SKM-1 treated with dmso at 0.1 percent for 144 hours (cell line): ENCODE measurements around the gene ENKUR.

Source experiments
- DNase-seq: peaks from one replicate; lab custom pipeline; 2025; ENCODE audit not compliant: unreplicated experiment; lab: John Stamatoyannopoulos, UW

Gene ENKUR

GRCh38 chr10:24950439-24950838, 65.5 kb downstream of the ENKUR start:
- no peak for DNase-seq

- DNase-seq, result no peak
Observed at GRCh38 chr10:24949616-24950015, 66.3 kb downstream of the ENKUR start.

GRCh38 chr10:24947304-24948097, 68.5 kb downstream of the ENKUR start:
- no peak for DNase-seq

GRCh38 chr10:24944512-24945255, 71.3 kb downstream of the ENKUR start:
- DNase-seq, result no peak

GRCh38 chr10:24938525-24938924, 77.4 kb downstream of the ENKUR start:
- no peak for DNase-seq

- no peak for DNase-seq
Observed at GRCh38 chr10:24938076-24938475, 77.9 kb downstream of the ENKUR start.

- DNase-seq, result no peak
Observed at GRCh38 chr10:24935504-24936292, 80.3 kb downstream of the ENKUR start.
